Activated naive CD4-positive, alpha-beta T cell treated with anti-CD3 and anti-CD28 coated beads, Interleukin-2, amount 10 ng/mL, durations not matched to agents 7 days and 5 days (primary cell): ENCODE data around the gene ROBO1.

Source experiments
- CTCF ChIA-PET: fragments of 350-600 bp; sonication (Branson Sonifier 250); formaldehyde crosslinking; loops from one replicate; lab custom pipeline; 2021; ENCODE audit warnings: antibody characterized with exemption; lab: Charles Lee
- DNase-seq: peaks from one replicate; pipeline ENCODE4 v3.0.0-alpha.2; 2020
- H3K27ac Mint-ChIP-seq: one replicate; pipeline ENCODE4 v1.8.0; 2021; ENCODE audit warnings: mild to moderate bottlenecking, moderate library complexity, mixed read lengths
- H3K27me3 Mint-ChIP-seq: one replicate; pipeline ENCODE4 v1.8.0; 2021; ENCODE audit warnings: mild to moderate bottlenecking, mixed read lengths
- H3K36me3 Mint-ChIP-seq: one replicate; pipeline ENCODE4 v1.8.0; 2021; ENCODE audit warnings: mixed read lengths
- H3K4me1 Mint-ChIP-seq: one replicate; pipeline ENCODE4 v1.8.0; 2021; ENCODE audit warnings: mixed read lengths
- H3K4me3 Mint-ChIP-seq: one replicate; pipeline ENCODE4 v1.8.0; 2021; ENCODE audit warnings: mild to moderate bottlenecking, moderate library complexity, mixed read lengths
- H3K9me3 Mint-ChIP-seq: one replicate; pipeline ENCODE4 v1.8.0; 2021; ENCODE audit warnings: mixed read lengths

Gene ROBO1

GRCh38 chr3:78660957-78661356 is 1106.8 kb downstream of the ROBO1 start:
- H3K9me3 Mint-ChIP-seq, result no peaks in the 10 kb centered on the region
- DNase-seq, result no peak
- H3K27ac Mint-ChIP-seq, result no peak overlapping the region
- H3K4me1 Mint-ChIP-seq, result no peaks in the 10 kb centered on the region
- no peaks in the 10 kb centered on the region for H3K27me3 Mint-ChIP-seq
- H3K4me3 Mint-ChIP-seq, result no peak overlapping the region
- CTCF ChIA-PET, result interaction anchor here (1.0 to 1.2 kb wide), 2 partner anchors 15 to 701 kb away, joined by 3 read pairs; no protein-coding TSS in a partner anchor
- no peaks in the 10 kb centered on the region for H3K36me3 Mint-ChIP-seq

GRCh38 chr3:78659386-78659987 is 1108.3 kb downstream of the ROBO1 start:
- H3K4me3 Mint-ChIP-seq, result no peak overlapping the region
- no peaks in the 10 kb centered on the region for H3K4me1 Mint-ChIP-seq
- H3K9me3 Mint-ChIP-seq, result no peaks in the 10 kb centered on the region
- H3K27ac Mint-ChIP-seq, result no peak overlapping the region
- H3K27me3 Mint-ChIP-seq, result no peaks in the 10 kb centered on the region
- CTCF ChIA-PET, result no interaction called here
- peak; percentile 26 for DNase-seq
- H3K36me3 Mint-ChIP-seq, result no peaks in the 10 kb centered on the region

- H3K36me3 Mint-ChIP-seq, result no peaks in the 10 kb centered on the region
- no peaks in the 10 kb centered on the region for H3K4me1 Mint-ChIP-seq
- no peak overlapping the region for H3K27ac Mint-ChIP-seq
- H3K27me3 Mint-ChIP-seq, result no peaks in the 10 kb centered on the region
- no peaks in the 10 kb centered on the region for H3K9me3 Mint-ChIP-seq
- CTCF ChIA-PET, result no interaction called here
- no peak overlapping the region for H3K4me3 Mint-ChIP-seq
- no peak for DNase-seq
Observed at GRCh38 chr3:78647726-78648125, 1120.1 kb downstream of the ROBO1 start.

GRCh38 chr3:78645628-78646310 is 1122.0 kb downstream of the ROBO1 start:
- Mint-ChIP-seq H3K4me3 (no peak overlapping the region), H3K4me1 (no peaks in the 10 kb centered on the region), H3K27me3 (no peaks in the 10 kb centered on the region), H3K36me3 (no peaks in the 10 kb centered on the region), H3K9me3 (no peaks in the 10 kb centered on the region), H3K27ac (no peak overlapping the region)
- DNase-seq, result no peak
- CTCF ChIA-PET, result interaction anchor here (0.6 to 1.1 kb wide), 3 partner anchors 15 to 47 kb away, joined by 3 to 4 read pairs (median 3); no protein-coding TSS in a partner anchor

GRCh38 chr3:78644847-78645246 is 1123.0 kb downstream of the ROBO1 start:
- Mint-ChIP-seq H3K27ac (no peak overlapping the region), H3K36me3 (no peaks in the 10 kb centered on the region), H3K9me3 (no peaks in the 10 kb centered on the region), H3K27me3 (no peaks in the 10 kb centered on the region), H3K4me1 (no peaks in the 10 kb centered on the region), H3K4me3 (no peak overlapping the region)
- CTCF ChIA-PET, result no interaction called here
- no peak for DNase-seq

- Mint-ChIP-seq H3K4me3 (no peak overlapping the region), H3K27me3 (no peaks in the 10 kb centered on the region), H3K36me3 (no peaks in the 10 kb centered on the region), H3K4me1 (no peaks in the 10 kb centered on the region), H3K27ac (no peak overlapping the region), H3K9me3 (no peaks in the 10 kb centered on the region)
- DNase-seq, result no peak
- CTCF ChIA-PET, result no interaction called here
Observed at GRCh38 chr3:78642226-78643035, 1125.4 kb downstream of the ROBO1 start.

GRCh38 chr3:78641703-78642102 is 1126.1 kb downstream of the ROBO1 start:
- no peaks in the 10 kb centered on the region for H3K36me3 Mint-ChIP-seq
- H3K27me3 Mint-ChIP-seq, result no peaks in the 10 kb centered on the region
- CTCF ChIA-PET, result no interaction called here
- no peak overlapping the region for H3K27ac Mint-ChIP-seq
- DNase-seq, result no peak
- H3K4me3 Mint-ChIP-seq, result no peak overlapping the region
- H3K9me3 Mint-ChIP-seq, result no peaks in the 10 kb centered on the region
- no peaks in the 10 kb centered on the region for H3K4me1 Mint-ChIP-seq

GRCh38 chr3:78634316-78634715 is 1133.5 kb downstream of the ROBO1 start:
- Mint-ChIP-seq H3K27me3 (no peaks in the 10 kb centered on the region), H3K36me3 (no peaks in the 10 kb centered on the region), H3K9me3 (no peaks in the 10 kb centered on the region), H3K4me3 (no peak overlapping the region), H3K4me1 (no peaks in the 10 kb centered on the region), H3K27ac (no peak overlapping the region)
- no peak for DNase-seq
- CTCF ChIA-PET, result no interaction called here

GRCh38 chr3:78633626-78634025 is 1134.2 kb downstream of the ROBO1 start:
- Mint-ChIP-seq H3K27ac (no peak overlapping the region), H3K4me1 (no peaks in the 10 kb centered on the region), H3K27me3 (no peaks in the 10 kb centered on the region), H3K9me3 (no peaks in the 10 kb centered on the region), H3K4me3 (no peak overlapping the region), H3K36me3 (no peaks in the 10 kb centered on the region)
- CTCF ChIA-PET, result no interaction called here
- no peak for DNase-seq

GRCh38 chr3:78632925-78633553 is 1134.8 kb downstream of the ROBO1 start:
- Mint-ChIP-seq H3K4me1 (no peaks in the 10 kb centered on the region), H3K4me3 (no peak overlapping the region), H3K36me3 (no peaks in the 10 kb centered on the region), H3K27me3 (no peaks in the 10 kb centered on the region), H3K9me3 (no peaks in the 10 kb centered on the region), H3K27ac (no peak overlapping the region)
- CTCF ChIA-PET, result no interaction called here
- DNase-seq, result no peak

- no peak overlapping the region for H3K27ac Mint-ChIP-seq
- H3K27me3 Mint-ChIP-seq, result no peaks in the 10 kb centered on the region
- no peak for DNase-seq
- CTCF ChIA-PET, result no interaction called here
- H3K4me1 Mint-ChIP-seq, result no peaks in the 10 kb centered on the region
- H3K4me3 Mint-ChIP-seq, result no peak overlapping the region
- H3K9me3 Mint-ChIP-seq, result no peaks in the 10 kb centered on the region
- H3K36me3 Mint-ChIP-seq, result no peaks in the 10 kb centered on the region
Observed at GRCh38 chr3:78629544-78629943, 1138.3 kb downstream of the ROBO1 start.

- H3K4me1 Mint-ChIP-seq, result no peaks in the 10 kb centered on the region
- DNase-seq, result no peak
- no peaks in the 10 kb centered on the region for H3K36me3 Mint-ChIP-seq
- no peak overlapping the region for H3K4me3 Mint-ChIP-seq
- H3K27ac Mint-ChIP-seq, result no peak overlapping the region
- CTCF ChIA-PET, result no interaction called here
- H3K27me3 Mint-ChIP-seq, result no peaks in the 10 kb centered on the region
- no peaks in the 10 kb centered on the region for H3K9me3 Mint-ChIP-seq
Observed at GRCh38 chr3:78621061-78621716, 1146.6 kb downstream of the ROBO1 start.

- Mint-ChIP-seq H3K9me3 (no peaks in the 10 kb centered on the region), H3K4me3 (no peak overlapping the region), H3K27ac (no peak overlapping the region), H3K27me3 (no peaks in the 10 kb centered on the region), H3K36me3 (no peaks in the 10 kb centered on the region), H3K4me1 (no peaks in the 10 kb centered on the region)
- DNase-seq, result no peak
- CTCF ChIA-PET, result no interaction called here
Observed at GRCh38 chr3:78614486-78614885, 1153.3 kb downstream of the ROBO1 start.

- H3K27me3 Mint-ChIP-seq, result no peaks in the 10 kb centered on the region
- no peak for DNase-seq
- H3K4me3 Mint-ChIP-seq, result no peak overlapping the region
- H3K36me3 Mint-ChIP-seq, result no peaks in the 10 kb centered on the region
- H3K9me3 Mint-ChIP-seq, result no peaks in the 10 kb centered on the region
- H3K4me1 Mint-ChIP-seq, result no peaks in the 10 kb centered on the region
- no peak overlapping the region for H3K27ac Mint-ChIP-seq
- CTCF ChIA-PET, result no interaction called here
Observed at GRCh38 chr3:78613421-78613879, 1154.3 kb downstream of the ROBO1 start.
